Thoracic aorta (tissue), 2 donors: ENCODE data around the gene GAS2L2. TPM values are rescaled to one million over a fixed set of nuclear protein-coding genes. Genes with fewer than 3 reads are reported as not detected.
A peak's percentile ranks its signal among the peaks of the same experiment; 100 is the strongest.

Source experiments
- ATAC-seq: fragments of 150-250 bp; one replicate; pipeline ENCODE4 v1.8.0; 2017; ENCODE audit warnings: low read depth; ENCODE audit not compliant: insufficient number of reproducible peaks, low FRiP score
- DNase-seq: peaks from one replicate; pipeline ENCODE4 v3.0.0-alpha.2; 2020; ENCODE audit warnings: low spot score
- H3K27ac ChIP-seq, 2 donors: fragments of 200-600 bp; sonication (generic); 1 replicate in 1 of 2; 2 replicates in 1 of 2; pipeline ENCODE4 v1.5.1; 2016; ENCODE audit warnings: mild to moderate bottlenecking in 2 of 2, moderate library complexity in 2 of 2
- H3K27me3 ChIP-seq: fragments of 200-600 bp; sonication (generic); replicated peaks from 2 replicates; pipeline ENCODE4 v1.6.0; 2016; ENCODE audit warnings: mild to moderate bottlenecking; ENCODE audit not compliant: insufficient read depth
- H3K36me3 ChIP-seq: fragments of 200-600 bp; sonication (generic); one replicate; pipeline ENCODE4 v1.5.1; 2016
- H3K4me1 ChIP-seq, 2 donors: fragments of 200-600 bp; sonication (generic); 1 replicate in 1 of 2; 2 replicates in 1 of 2; pipeline versions ENCODE4 v1.5.1 to v1.6.0; 2016; ENCODE audit warnings: low read depth in 2 of 2, mild to moderate bottlenecking in 1 of 2; ENCODE audit not compliant: control insufficient read depth in 1 of 2
- H3K4me3 ChIP-seq: fragments of 200-600 bp; sonication (generic); 2 replicates; pipeline ENCODE4 v1.5.1; 2016; ENCODE audit warnings: mild to moderate bottlenecking
- H3K9me3 ChIP-seq: fragments of 200-600 bp; sonication (generic); 2 replicates; pipeline ENCODE4 v1.5.1; 2016
- total RNA-seq, 2 donors: library from RNA; depleted of rRNA; stranded (reverse); fragments of >200 nt; gene quantifications; one replicate each; pipeline versions ENCODE4 v1.1.0 to v1.2.3, GENCODE V29; 2016
- TF ChIP-seq, protein P1 (sequence below): fragments of 200-600 bp; sonication (generic); IDR thresholded peaks from one replicate; pipeline ENCODE4 v1.5.1; 2019; ENCODE audit warnings: antibody characterized with exemption

GAS2L2 gene
- total RNA-seq: not detected

- H3K36me3 ChIP-seq: no peaks in the 10 kb centered on the region
- no peak within 1 kb of the TSS for H3K4me3 ChIP-seq
- no peaks in the 10 kb centered on the region for H3K9me3 ChIP-seq
- peaks cover 0 to 9% of the 10 kb centered on the region in 2 donors for H3K4me1 ChIP-seq
- no peak within 1 kb of the TSS for H3K27ac ChIP-seq
- no peak for DNase-seq
- H3K27me3 ChIP-seq: peaks cover 6% of the 10 kb centered on the region
- no peak for ATAC-seq
- TF ChIP-seq, protein P1, sequence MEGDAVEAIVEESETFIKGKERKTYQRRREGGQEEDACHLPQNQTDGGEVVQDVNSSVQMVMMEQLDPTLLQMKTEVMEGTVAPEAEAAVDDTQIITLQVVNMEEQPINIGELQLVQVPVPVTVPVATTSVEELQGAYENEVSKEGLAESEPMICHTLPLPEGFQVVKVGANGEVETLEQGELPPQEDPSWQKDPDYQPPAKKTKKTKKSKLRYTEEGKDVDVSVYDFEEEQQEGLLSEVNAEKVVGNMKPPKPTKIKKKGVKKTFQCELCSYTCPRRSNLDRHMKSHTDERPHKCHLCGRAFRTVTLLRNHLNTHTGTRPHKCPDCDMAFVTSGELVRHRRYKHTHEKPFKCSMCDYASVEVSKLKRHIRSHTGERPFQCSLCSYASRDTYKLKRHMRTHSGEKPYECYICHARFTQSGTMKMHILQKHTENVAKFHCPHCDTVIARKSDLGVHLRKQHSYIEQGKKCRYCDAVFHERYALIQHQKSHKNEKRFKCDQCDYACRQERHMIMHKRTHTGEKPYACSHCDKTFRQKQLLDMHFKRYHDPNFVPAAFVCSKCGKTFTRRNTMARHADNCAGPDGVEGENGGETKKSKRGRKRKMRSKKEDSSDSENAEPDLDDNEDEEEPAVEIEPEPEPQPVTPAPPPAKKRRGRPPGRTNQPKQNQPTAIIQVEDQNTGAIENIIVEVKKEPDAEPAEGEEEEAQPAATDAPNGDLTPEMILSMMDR: no peak
Measured at GRCh38 chr17:35752945-35753764, at the start of gene GAS2L2. Gene GAS2L2, minus strand, starts transcription at chr17:35753239. Its CDS starts 389 bp downstream, at chr17:35752850.

- no peaks in the 10 kb centered on the region for H3K36me3 ChIP-seq
- DNase-seq (no peak), ATAC-seq (no peak)
- H3K27me3 ChIP-seq: no peaks in the 10 kb centered on the region
- peak overlapping the region in 1 of 2 donors; percentile 18 for H3K27ac ChIP-seq
- no peak overlapping the region for H3K4me3 ChIP-seq
- peaks cover 18 to 39% of the 10 kb centered on the region in 2 donors for H3K4me1 ChIP-seq
- TF ChIP-seq, protein P1: no peak
- no peaks in the 10 kb centered on the region for H3K9me3 ChIP-seq
Measured at GRCh38 chr17:35801583-35802224, 48.7 kb upstream of the GAS2L2 start.

DNA sequence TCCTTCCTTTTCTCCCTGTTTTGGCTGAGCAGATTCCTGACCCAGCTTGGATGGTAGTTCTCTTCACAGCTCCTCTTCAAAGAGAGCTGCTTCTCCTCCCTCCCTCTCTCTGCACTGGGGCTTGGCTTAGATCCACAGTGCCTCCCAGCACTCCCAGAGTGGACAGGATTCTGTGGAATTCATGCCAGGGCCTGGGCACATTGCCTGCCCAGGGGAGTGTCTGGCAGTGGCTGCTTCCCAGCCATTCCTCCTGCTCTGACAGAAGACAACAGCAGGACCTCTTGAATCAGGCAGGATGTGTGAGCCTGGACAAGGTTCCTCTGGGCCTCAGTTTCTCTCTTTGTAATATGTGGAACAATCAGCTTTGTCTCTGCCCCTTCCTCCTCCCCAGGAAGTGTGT lies 46.9 kb upstream of the GAS2L2 start:
- ATAC-seq: no peak
- no peak for DNase-seq
- Histone ChIP-seq H3K27me3 (no peaks in the 10 kb centered on the region), H3K36me3 (no peaks in the 10 kb centered on the region), H3K9me3 (no peaks in the 10 kb centered on the region), H3K4me3 (no peak overlapping the region), H3K27ac (peak overlapping the region in 1 of 2 donors; percentile 66), H3K4me1 (peaks cover 21 to 47% of the 10 kb centered on the region in 2 donors)
- TF ChIP-seq, protein P1: no peak

GRCh38 chr17:35797918-35798317 lies 44.9 kb upstream of the GAS2L2 start:
- no peak overlapping the region for H3K4me3 ChIP-seq
- H3K27ac ChIP-seq: no peak overlapping the region
- no peaks in the 10 kb centered on the region for H3K9me3 ChIP-seq
- TF ChIP-seq, protein P1: no peak
- peaks cover 18 to 46% of the 10 kb centered on the region in 2 donors for H3K4me1 ChIP-seq
- DNase-seq (no peak), ATAC-seq (no peak)
- H3K27me3 ChIP-seq: no peaks in the 10 kb centered on the region
- H3K36me3 ChIP-seq: no peaks in the 10 kb centered on the region

DNA sequence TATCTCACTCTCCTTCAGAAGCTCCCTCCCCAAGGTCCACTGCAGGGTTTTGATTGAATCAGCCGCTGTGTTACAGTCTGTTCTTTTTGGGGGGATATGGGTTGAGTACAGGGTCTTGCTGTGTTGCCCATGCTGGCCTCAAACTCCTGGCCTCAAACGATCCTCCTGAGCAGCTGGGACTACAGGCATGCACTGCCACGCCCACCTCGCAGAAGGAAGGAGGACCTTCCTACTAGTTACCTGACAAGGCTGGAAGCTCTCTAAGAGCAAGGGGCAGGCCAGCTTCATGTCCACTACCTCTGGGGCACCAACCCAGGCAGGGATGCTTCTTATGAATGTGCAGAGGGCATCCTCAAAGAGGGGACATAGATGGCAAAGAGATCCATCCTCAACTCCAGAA lies 44.3 kb upstream of the GAS2L2 start:
- Histone ChIP-seq H3K27ac (no peak overlapping the region), H3K27me3 (no peaks in the 10 kb centered on the region), H3K36me3 (no peaks in the 10 kb centered on the region), H3K4me1 (peaks cover 18 to 51% of the 10 kb centered on the region in 2 donors), H3K9me3 (no peaks in the 10 kb centered on the region), H3K4me3 (no peak overlapping the region)
- TF ChIP-seq, protein P1: no peak
- DNase-seq: no peak
- ATAC-seq: no peak
